PFSK-1 (cell line): Measurements from ENCODE around the gene ARHGEF4.

ENCODE experiments used
- FOXP2 ChIP-seq: optimal IDR thresholded peaks from 2 replicates; pipeline ENCODE3; 2011; ENCODE audit warnings: borderline replicate concordance, control low read depth, inconsistent platforms; ENCODE audit not compliant: insufficient read depth; ENCODE audit errors: extremely low read length, extremely low read depth
- POLR2AphosphoS5 ChIP-seq: IDR thresholded peaks from 2 replicates; pipeline ENCODE4 v1.6.1; 2012; ENCODE audit warnings: low read depth, mild to moderate bottlenecking, control low read depth, low read length, moderate library complexity
- REST ChIP-seq, 2 experiments: IDR thresholded peaks; 2 replicates each; pipeline versions ENCODE4 v1.6.1 to v1.8.0; 2011 to 2012; ENCODE audit warnings: low read depth in 2 of 2, low read length in 2 of 2, control low read depth in 1 of 2, inconsistent platforms in 1 of 2, mild to moderate bottlenecking in 1 of 2, moderate library complexity in 1 of 2; ENCODE audit not compliant: insufficient read depth in 1 of 2
- SIN3A ChIP-seq: IDR thresholded peaks from 2 replicates; pipeline ENCODE4 v1.6.1; 2012; ENCODE audit warnings: mild to moderate bottlenecking, low read length, moderate library complexity, borderline replicate concordance; ENCODE audit not compliant: insufficient read depth
- TAF1 ChIP-seq: IDR thresholded peaks from 2 replicates; pipeline ENCODE4 v1.6.1; 2012; ENCODE audit warnings: low read length, control low read depth, borderline replicate concordance; ENCODE audit not compliant: insufficient read depth

GRCh38 chr2:130986890-130987493 lies 150.3 kb downstream of the ARHGEF4 start:
- TF ChIP-seq SIN3A: no peak
- no peak for TF ChIP-seq REST (IDR thresholded peaks at IDR 0.05; ENCODE audit: insufficient read depth in 1 of 2, low read depth in 2 of 2, low read length in 2 of 2)
- TF ChIP-seq TAF1: no peak
- no peak for TF ChIP-seq POLR2AphosphoS5
- no peak for TF ChIP-seq FOXP2
